Osteocyte (in vitro differentiated cells): ENCODE results near the gene CCDC187. TPM values are rescaled to one million over a fixed set of nuclear protein-coding genes. Genes with fewer than 3 reads are reported as not detected.

Source experiments
- DNase-seq: peaks from one replicate; pipeline ENCODE4 v3.0.0; 2021; ENCODE audit warnings: mixed read lengths; ENCODE audit not compliant: unreplicated experiment; ENCODE audit errors: extremely low spot score
- H3K27ac Mint-ChIP-seq: one replicate; pipeline ENCODE4 v1.8.0; 2021; ENCODE audit warnings: mild to moderate bottlenecking, mixed read lengths; ENCODE audit not compliant: unreplicated experiment
- H3K27me3 Mint-ChIP-seq: one replicate; pipeline ENCODE4 v1.8.0; 2021; ENCODE audit warnings: mixed read lengths; ENCODE audit not compliant: unreplicated experiment
- H3K36me3 Mint-ChIP-seq: one replicate; pipeline ENCODE4 v1.8.0; 2021; ENCODE audit warnings: mixed read lengths; ENCODE audit not compliant: unreplicated experiment
- H3K4me1 Mint-ChIP-seq: one replicate; pipeline ENCODE4 v1.8.0; 2021; ENCODE audit warnings: mixed read lengths; ENCODE audit not compliant: unreplicated experiment
- H3K4me3 Mint-ChIP-seq: one replicate; pipeline ENCODE4 v1.8.0; 2021; ENCODE audit warnings: mild to moderate bottlenecking, moderate library complexity, mixed read lengths; ENCODE audit not compliant: unreplicated experiment
- H3K9me3 Mint-ChIP-seq: one replicate; pipeline ENCODE4 v1.8.0; 2021; ENCODE audit warnings: mixed read lengths; ENCODE audit not compliant: unreplicated experiment
- CTCF ChIP-seq: fragments of 200-600 bp; sonication (generic); IDR thresholded peaks from 2 replicates; pipeline ENCODE4 v1.5.0; 2021; ENCODE audit warnings: antibody characterized with exemption, mild to moderate bottlenecking, moderate library complexity
- total RNA-seq: library from RNA; stranded (reverse); gene quantifications from 2 replicates; pipeline ENCODE4 v1.2.1, GENCODE V29; 2021

Gene CCDC187
- total RNA-seq, 1 donor from 2014 or later = not detected

- TF ChIP-seq CTCF = no peak
- DNase-seq = no peak
- Mint-ChIP-seq H3K36me3 (peaks cover 19% of the 10 kb centered on the region), H3K27me3 (no peaks in the 10 kb centered on the region), H3K4me3 (no peak overlapping the region), H3K27ac (no peak overlapping the region), H3K9me3 (no peaks in the 10 kb centered on the region), H3K4me1 (peaks cover 3% of the 10 kb centered on the region)
These were observed 85.2 kb downstream of the CCDC187 start for GRCh38 chr9:136218673-136219072.

DNA sequence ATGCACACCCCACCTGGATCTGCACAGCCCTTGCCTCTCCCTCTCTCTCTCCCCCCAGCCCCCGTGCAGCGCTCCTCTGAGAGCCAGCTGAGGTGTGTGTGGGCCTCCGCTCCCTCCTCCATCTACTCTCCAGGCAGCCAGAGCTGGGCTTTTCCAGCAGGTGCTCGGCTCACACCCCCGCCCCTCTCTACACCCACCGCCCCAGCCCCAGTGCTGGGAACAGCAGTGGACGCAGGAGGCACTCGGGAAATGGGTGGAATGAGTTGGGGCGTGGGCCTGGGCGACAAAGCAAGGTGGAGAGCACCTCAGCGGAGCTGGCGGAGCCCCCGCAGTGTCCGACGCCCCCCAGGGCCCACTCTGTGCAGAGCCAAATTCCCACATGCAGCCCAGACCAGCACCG, 85.6 kb downstream of the CCDC187 start:
- Mint-ChIP-seq H3K27ac (no peak overlapping the region), H3K36me3 (peaks cover 22% of the 10 kb centered on the region), H3K4me1 (peaks cover 3% of the 10 kb centered on the region), H3K4me3 (no peak overlapping the region), H3K27me3 (no peaks in the 10 kb centered on the region), H3K9me3 (no peaks in the 10 kb centered on the region)
- TF ChIP-seq CTCF = no peak
- DNase-seq = no peak

GRCh38 chr9:136216541-136217244, 87.2 kb downstream of the CCDC187 start:
- TF ChIP-seq CTCF = no peak
- H3K4me1 Mint-ChIP-seq = peaks cover 3% of the 10 kb centered on the region
- no peak overlapping the region for H3K27ac Mint-ChIP-seq
- H3K27me3 Mint-ChIP-seq = no peaks in the 10 kb centered on the region
- DNase-seq = no peak
- no peaks in the 10 kb centered on the region for H3K9me3 Mint-ChIP-seq
- H3K36me3 Mint-ChIP-seq = peaks cover 24% of the 10 kb centered on the region
- H3K4me3 Mint-ChIP-seq = no peak overlapping the region

DNA sequence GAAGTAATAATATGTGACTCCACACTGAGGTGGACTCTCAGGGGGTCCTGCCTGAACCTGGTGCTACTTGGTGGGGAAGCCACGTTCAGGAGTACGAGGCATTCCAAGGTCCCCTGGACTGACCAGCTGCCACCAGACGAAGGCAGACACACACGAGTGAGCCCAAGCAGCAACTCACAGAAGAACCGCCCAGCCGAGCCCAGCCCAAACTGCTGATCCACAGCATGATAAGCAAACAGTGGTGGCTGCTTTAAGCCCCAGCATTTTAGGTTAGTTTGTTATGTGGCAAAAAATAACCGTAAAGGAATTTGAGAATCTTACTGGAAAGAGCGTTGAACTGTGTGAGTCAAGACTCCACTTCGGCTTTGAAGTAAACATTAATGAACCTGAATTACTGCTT, 90.2 kb downstream of the CCDC187 start:
- Mint-ChIP-seq H3K4me1 (no peaks in the 10 kb centered on the region), H3K27me3 (no peaks in the 10 kb centered on the region), H3K9me3 (no peaks in the 10 kb centered on the region), H3K27ac (no peak overlapping the region), H3K36me3 (peaks cover 22% of the 10 kb centered on the region), H3K4me3 (no peak overlapping the region)
- no peak for DNase-seq
- TF ChIP-seq CTCF = no peak

DNA sequence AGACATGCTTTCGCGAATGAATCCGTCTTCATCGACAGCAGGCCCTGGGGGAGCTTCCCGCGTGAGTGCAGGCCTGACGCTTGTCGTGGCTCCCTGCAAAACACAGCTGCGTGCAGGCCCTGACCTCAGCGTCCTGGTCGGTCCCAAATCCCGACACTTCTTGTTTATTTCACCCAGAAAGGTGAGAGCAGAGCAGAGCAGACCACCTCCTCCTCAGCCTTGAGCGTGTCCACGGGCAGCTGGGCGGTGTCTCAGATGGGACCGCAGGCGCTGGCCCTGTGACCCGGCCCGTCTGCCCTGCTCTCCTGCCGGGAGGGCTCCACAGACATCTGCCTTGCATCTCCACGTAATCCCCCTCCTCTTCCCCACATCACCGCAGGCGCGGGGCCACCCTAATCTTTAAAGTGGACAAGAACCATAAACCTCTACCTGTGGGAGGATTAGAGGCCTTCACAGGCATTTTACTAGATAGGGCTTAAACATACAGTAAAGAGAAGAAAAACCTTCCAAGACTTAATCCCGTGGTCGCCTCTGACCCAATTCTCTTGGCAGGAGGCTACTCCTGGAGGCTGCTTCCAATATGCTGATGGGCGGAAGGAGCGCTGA, 91.4 kb downstream of the CCDC187 start:
- H3K27me3 Mint-ChIP-seq = no peaks in the 10 kb centered on the region
- H3K36me3 Mint-ChIP-seq = peaks cover 26% of the 10 kb centered on the region
- H3K27ac Mint-ChIP-seq = no peak overlapping the region
- H3K9me3 Mint-ChIP-seq = no peaks in the 10 kb centered on the region
- no peak for DNase-seq
- H3K4me1 Mint-ChIP-seq = no peaks in the 10 kb centered on the region
- H3K4me3 Mint-ChIP-seq = no peak overlapping the region
- no peak for TF ChIP-seq CTCF
